Skeletal muscle tissue (tissue), 4 donors: ENCODE results near the gene PDS5A. TPM values are rescaled to one million over a fixed set of nuclear protein-coding genes. Genes with fewer than 3 reads are reported as not detected.
A peak's percentile ranks its signal among the peaks of the same experiment; 100 is the strongest.

ENCODE experiments used
- H3K27ac ChIP-seq: one replicate; pipeline ENCODE4 v1.7.0; 2013; ENCODE audit warnings: mild to moderate bottlenecking, low read depth, low read length, inconsistent platforms
- H3K27me3 ChIP-seq, 3 donors: one replicate each; pipeline ENCODE4 v1.7.0; 2013; ENCODE audit warnings: low read length in 3 of 3; ENCODE audit not compliant: control insufficient read depth in 3 of 3, insufficient read depth in 3 of 3
- H3K36me3 ChIP-seq, 3 donors: one replicate each; pipeline ENCODE4 v1.7.0; 2013; ENCODE audit warnings: low read length in 3 of 3; ENCODE audit not compliant: control insufficient read depth in 3 of 3, insufficient read depth in 3 of 3
- H3K4me1 ChIP-seq, 3 donors: one replicate each; pipeline ENCODE4 v1.7.0; 2013; ENCODE audit warnings: low read length in 3 of 3, mild to moderate bottlenecking in 3 of 3; ENCODE audit not compliant: control insufficient read depth in 3 of 3, insufficient read depth in 3 of 3
- H3K4me3 ChIP-seq, 3 donors: one replicate each; pipeline ENCODE4 v1.7.0; 2013; ENCODE audit warnings: low read length in 3 of 3
- H3K9ac ChIP-seq, 3 donors: one replicate each; pipeline ENCODE4 v1.7.0; 2013; ENCODE audit warnings: low read length in 3 of 3, mild to moderate bottlenecking in 3 of 3, moderate library complexity in 2 of 3, low read depth in 1 of 3
- H3K9me3 ChIP-seq, 3 donors: one replicate each; pipeline ENCODE4 v1.7.0; 2013; ENCODE audit warnings: low read length in 3 of 3; ENCODE audit not compliant: control insufficient read depth in 3 of 3
- total RNA-seq: library from RNA; depleted of rRNA; stranded (reverse); fragments of >200 nt; gene quantifications from one replicate; pipeline ENCODE4 v1.2.3, GENCODE V29; 2014
- donor health status: Osteomylitis.

Gene PDS5A
- total RNA-seq, 1 donor from 2014 or later: 56.4 TPM

GRCh38 chr4:39936565-39937418 is 40.9 kb downstream of the PDS5A start:
- H3K9me3 ChIP-seq: no peaks in the 10 kb centered on the region
- H3K36me3 ChIP-seq: no peaks in the 10 kb centered on the region
- peaks cover 7 to 9% (median 8%) of the 10 kb centered on the region in 3 donors for H3K4me1 ChIP-seq
- no peak overlapping the region for H3K27ac ChIP-seq
- no peaks in the 10 kb centered on the region for H3K27me3 ChIP-seq
- no peak overlapping the region for H3K4me3 ChIP-seq
- no peak overlapping the region for H3K9ac ChIP-seq

GRCh38 chr4:39933671-39934590 is 43.8 kb downstream of the PDS5A start:
- H3K27me3 ChIP-seq: no peaks in the 10 kb centered on the region

GRCh38 chr4:39932776-39933402 is 44.8 kb downstream of the PDS5A start:
- Histone ChIP-seq H3K9me3 (no peaks in the 10 kb centered on the region), H3K27me3 (no peaks in the 10 kb centered on the region), H3K4me1 (peaks cover 7 to 9% (median 8%) of the 10 kb centered on the region in 3 donors), H3K27ac (no peak overlapping the region), H3K4me3 (no peak overlapping the region), H3K36me3 (peaks cover 0 to 2% (median 0%) of the 10 kb centered on the region in 3 donors), H3K9ac (no peak overlapping the region)

More at GRCh38 chr4:39933671-39934590, 43.8 kb downstream of the PDS5A start:
- peak overlapping the region in 1 of 3 donors; percentile 15 for H3K4me3 ChIP-seq
- no peaks in the 10 kb centered on the region for H3K9me3 ChIP-seq
- peaks cover 7 to 9% (median 8%) of the 10 kb centered on the region in 3 donors for H3K4me1 ChIP-seq
- H3K27ac ChIP-seq: peak overlapping the region; percentile 23
- H3K36me3 ChIP-seq: no peaks in the 10 kb centered on the region
- peak overlapping the region in 2 of 3 donors; percentile 47 to 51 for H3K9ac ChIP-seq

GRCh38 chr4:39931441-39931901 is 46.2 kb downstream of the PDS5A start:
- Histone ChIP-seq H3K9me3 (no peaks in the 10 kb centered on the region), H3K9ac (no peak overlapping the region), H3K27ac (no peak overlapping the region), H3K4me3 (no peak overlapping the region), H3K4me1 (peaks cover 7 to 9% (median 8%) of the 10 kb centered on the region in 3 donors), H3K27me3 (no peaks in the 10 kb centered on the region), H3K36me3 (peaks cover 0 to 6% (median 0%) of the 10 kb centered on the region in 3 donors)

GRCh38 chr4:39928538-39928937 is 49.2 kb downstream of the PDS5A start:
- Histone ChIP-seq H3K27ac (no peak overlapping the region), H3K9me3 (no peaks in the 10 kb centered on the region), H3K27me3 (no peaks in the 10 kb centered on the region), H3K4me3 (no peak overlapping the region), H3K9ac (no peak overlapping the region), H3K36me3 (peaks cover 0 to 13% (median 4%) of the 10 kb centered on the region in 3 donors), H3K4me1 (peaks cover 0 to under 1% (median under 1%) of the 10 kb centered on the region in 3 donors)

- H3K36me3 ChIP-seq: peaks cover 0 to 15% (median 11%) of the 10 kb centered on the region in 3 donors
- H3K4me3 ChIP-seq: no peak overlapping the region
- H3K9ac ChIP-seq: no peak overlapping the region
- no peaks in the 10 kb centered on the region for H3K9me3 ChIP-seq
- H3K27me3 ChIP-seq: no peaks in the 10 kb centered on the region
- no peaks in the 10 kb centered on the region for H3K4me1 ChIP-seq
- H3K27ac ChIP-seq: no peak overlapping the region
Measured at GRCh38 chr4:39924014-39924413, 53.7 kb downstream of the PDS5A start.

- Histone ChIP-seq H3K27ac (no peak overlapping the region), H3K4me3 (no peak overlapping the region), H3K9me3 (no peaks in the 10 kb centered on the region), H3K9ac (no peak overlapping the region), H3K36me3 (peaks cover 0 to 13% (median 11%) of the 10 kb centered on the region in 3 donors), H3K4me1 (no peaks in the 10 kb centered on the region), H3K27me3 (no peaks in the 10 kb centered on the region)
Measured at GRCh38 chr4:39922399-39922798, 55.3 kb downstream of the PDS5A start.

GRCh38 chr4:39913471-39913870 is 64.2 kb downstream of the PDS5A start:
- Histone ChIP-seq H3K9ac (no peak overlapping the region), H3K4me3 (no peak overlapping the region), H3K27ac (no peak overlapping the region), H3K9me3 (no peaks in the 10 kb centered on the region), H3K36me3 (peaks cover 7 to 22% (median 18%) of the 10 kb centered on the region in 3 donors), H3K4me1 (no peaks in the 10 kb centered on the region), H3K27me3 (no peaks in the 10 kb centered on the region)

- H3K4me1 ChIP-seq: no peaks in the 10 kb centered on the region
- no peak overlapping the region for H3K27ac ChIP-seq
- peaks cover 6 to 16% (median 13%) of the 10 kb centered on the region in 3 donors for H3K36me3 ChIP-seq
- no peaks in the 10 kb centered on the region for H3K9me3 ChIP-seq
- no peak overlapping the region for H3K9ac ChIP-seq
- H3K4me3 ChIP-seq: no peak overlapping the region
- H3K27me3 ChIP-seq: no peaks in the 10 kb centered on the region
Measured at GRCh38 chr4:39910064-39910463, 67.6 kb downstream of the PDS5A start.
